ENCODE results near the gene PPP2R1A. TPM values are rescaled to one million over a fixed set of nuclear protein-coding genes. Genes with fewer than 3 reads are reported as not detected.

Gene PPP2R1A
- total and polyA plus RNA-seq, 4 donors, result 33.6 to 61.6 (median 59.8) TPM

- no peak overlapping the region for H3K4me3 ChIP-seq (ENCODE audit: low read depth in 1 of 3, low read length in 3 of 3)
- 92% methylated on average over 3 of the region's 3 CpGs for WGBS
- H3K9ac ChIP-seq (ENCODE audit: low read depth in 1 of 2, low read length in 2 of 2), result no peak overlapping the region
- DNase-seq (ENCODE audit: low spot score), result no peak
- no peaks in the 10 kb centered on the region for H3K27me3 ChIP-seq (ENCODE audit: control insufficient read depth in 4 of 4, insufficient read depth in 4 of 4, low read length in 3 of 4)
- TF ChIP-seq SP1 (IDR thresholded peaks at IDR 0.05), result no peak
- no peak for TF ChIP-seq YY1 (IDR thresholded peaks at IDR 0.05)
- TF ChIP-seq HNF4A (conservative IDR thresholded peaks at IDR 0.05), result no peak
- H3K27ac ChIP-seq (ENCODE audit: low read depth in 1 of 2, low read length in 2 of 2), result no peak overlapping the region
- peaks cover 1 to 8% (median 6%) of the 10 kb centered on the region in 4 donors for H3K4me1 ChIP-seq (ENCODE audit: control insufficient read depth in 4 of 4, insufficient read depth in 4 of 4, low read length in 3 of 4)
- peaks cover 4 to 53% (median 37%) of the 10 kb centered on the region in 4 donors for H3K36me3 ChIP-seq (ENCODE audit: control insufficient read depth in 4 of 4, insufficient read depth in 3 of 4, low read depth in 1 of 4, low read length in 3 of 4)
- H3K9me3 ChIP-seq (ENCODE audit: control insufficient read depth in 4 of 4, low read length in 3 of 4), result no peaks in the 10 kb centered on the region
These were observed 8.1 kb downstream of the PPP2R1A start for GRCh38 chr19:52197964-52198363.

- H3K27ac ChIP-seq (ENCODE audit: low read depth in 1 of 2, low read length in 2 of 2), result no peak overlapping the region
- H3K4me1 ChIP-seq (ENCODE audit: control insufficient read depth in 4 of 4, insufficient read depth in 4 of 4, low read length in 3 of 4), result peaks cover 0 to 5% (median 2%) of the 10 kb centered on the region in 4 donors
- no peaks in the 10 kb centered on the region for H3K9me3 ChIP-seq (ENCODE audit: control insufficient read depth in 4 of 4, low read length in 3 of 4)
- no peak overlapping the region for H3K9ac ChIP-seq (ENCODE audit: low read depth in 1 of 2, low read length in 2 of 2)
- peaks cover 5 to 59% (median 41%) of the 10 kb centered on the region in 4 donors for H3K36me3 ChIP-seq (ENCODE audit: control insufficient read depth in 4 of 4, insufficient read depth in 3 of 4, low read depth in 1 of 4, low read length in 3 of 4)
- DNase-seq (ENCODE audit: low spot score), result no peak
- TF ChIP-seq GABPA (IDR thresholded peaks at IDR 0.05 in 1 of 2, conservative IDR thresholded peaks at IDR 0.05 in 1 of 2) (no peak), NR2F2 (IDR thresholded peaks at IDR 0.05) (no peak), MAX (IDR thresholded peaks at IDR 0.05) (no peak), FOXA2 (IDR thresholded peaks at IDR 0.05) (no peak), RAD21 (IDR thresholded peaks at IDR 0.05) (no peak), HNF4G (IDR thresholded peaks at IDR 0.05) (no peak), YY1 (IDR thresholded peaks at IDR 0.05) (no peak)
- WGBS, result 64% methylated on average over 3 of the region's 3 CpGs
- H3K27me3 ChIP-seq (ENCODE audit: control insufficient read depth in 4 of 4, insufficient read depth in 4 of 4, low read length in 3 of 4), result no peaks in the 10 kb centered on the region
- no peak overlapping the region for H3K4me3 ChIP-seq (ENCODE audit: low read depth in 1 of 3, low read length in 3 of 3)
These were observed 8.8 kb downstream of the PPP2R1A start for GRCh38 chr19:52198678-52199077.

- H3K27me3 ChIP-seq (ENCODE audit: control insufficient read depth in 4 of 4, insufficient read depth in 4 of 4, low read length in 3 of 4), result no peaks in the 10 kb centered on the region
- TF ChIP-seq MAX (IDR thresholded peaks at IDR 0.05), result no peak
- TF ChIP-seq REST (IDR thresholded peaks at IDR 0.05), result no peak
- TF ChIP-seq GABPA (IDR thresholded peaks at IDR 0.05 in 1 of 2, conservative IDR thresholded peaks at IDR 0.05 in 1 of 2), result no peak
- no peak for TF ChIP-seq RAD21 (IDR thresholded peaks at IDR 0.05)
- no peak for TF ChIP-seq NR2F2 (IDR thresholded peaks at IDR 0.05)
- no peak for TF ChIP-seq HNF4A (conservative IDR thresholded peaks at IDR 0.05)
- TF ChIP-seq JUND (IDR thresholded peaks at IDR 0.05), result no peak
- TF ChIP-seq FOXA2 (IDR thresholded peaks at IDR 0.05), result no peak
- TF ChIP-seq CTCF (IDR thresholded peaks at IDR 0.05; ENCODE audit: low read depth, low read length, missing input control), result no peak
- TF ChIP-seq TAF1 (conservative IDR thresholded peaks at IDR 0.05), result no peak
- no peak for TF ChIP-seq FOXA1 (IDR thresholded peaks at IDR 0.05)
- TF ChIP-seq ZBTB33 (IDR thresholded peaks at IDR 0.05), result no peak
- TF ChIP-seq HNF4G (IDR thresholded peaks at IDR 0.05), result no peak
- no peak for TF ChIP-seq ATF3 (IDR thresholded peaks at IDR 0.05)
- TF ChIP-seq EGR1 (IDR thresholded peaks at IDR 0.05; ENCODE audit: low read depth in 2 of 2), result no peak
- DNase-seq (ENCODE audit: low spot score), result no peak
- H3K9ac ChIP-seq (ENCODE audit: low read depth in 1 of 2, low read length in 2 of 2), result no peak overlapping the region
- H3K4me1 ChIP-seq (ENCODE audit: control insufficient read depth in 4 of 4, insufficient read depth in 4 of 4, low read length in 3 of 4), result peaks cover 0 to 3% (median 0%) of the 10 kb centered on the region in 4 donors
- H3K9me3 ChIP-seq (ENCODE audit: control insufficient read depth in 4 of 4, low read length in 3 of 4), result no peaks in the 10 kb centered on the region
- H3K4me3 ChIP-seq (ENCODE audit: low read depth in 1 of 3, low read length in 3 of 3), result no peak overlapping the region
- WGBS, result 86% methylated on average over 7 of the region's 7 CpGs
- peaks cover 5 to 68% (median 50%) of the 10 kb centered on the region in 4 donors for H3K36me3 ChIP-seq (ENCODE audit: control insufficient read depth in 4 of 4, insufficient read depth in 3 of 4, low read depth in 1 of 4, low read length in 3 of 4)
- no peak overlapping the region for H3K27ac ChIP-seq (ENCODE audit: low read depth in 1 of 2, low read length in 2 of 2)
These were observed 10.2 kb downstream of the PPP2R1A start for GRCh38 chr19:52200044-52200443.
